ENCODE results near the gene ETV6.

The ETV6 gene

DNA sequence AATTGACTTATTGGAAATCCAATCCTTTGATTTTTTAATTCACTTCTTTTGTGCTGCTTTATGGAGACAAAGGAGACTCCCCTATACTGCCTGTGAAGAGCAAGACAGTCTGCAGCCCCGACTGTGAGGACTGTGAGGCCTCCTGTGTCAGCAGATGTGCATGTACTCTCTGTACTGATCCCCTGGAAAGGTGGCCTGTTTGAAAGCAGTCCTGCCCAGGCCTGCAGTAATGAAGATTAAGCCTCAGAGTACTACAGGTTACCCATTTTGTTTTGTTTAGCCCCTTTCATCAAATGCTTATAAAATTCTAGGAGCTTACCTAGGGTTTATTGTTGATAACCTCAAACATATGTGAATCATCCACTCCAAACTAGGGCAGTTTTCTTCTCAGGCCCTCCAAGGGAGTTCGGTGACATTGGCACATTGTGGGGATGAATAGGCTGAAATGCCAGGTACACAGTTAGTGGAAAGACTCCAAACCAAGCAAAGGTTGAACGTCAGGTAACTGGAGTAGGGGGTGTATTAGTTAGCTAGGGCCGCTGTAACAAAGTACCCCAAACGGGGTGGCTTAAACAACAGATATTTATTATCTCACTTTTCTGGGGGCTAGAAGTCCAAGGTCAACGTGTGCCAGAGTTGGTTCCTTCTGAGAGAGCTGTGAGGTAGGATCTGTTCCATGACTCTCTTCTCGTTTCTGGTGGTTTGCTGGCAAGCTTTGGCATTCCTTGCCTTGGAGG is 212.6 kb downstream of the ETV6 start:
- Mint-ChIP-seq H3K4me3 (no peak overlapping the region), H3K27ac (peak overlapping the region in 1 of 2 donors; percentile 75), H3K4me1 (peaks cover 20% of the 10 kb centered on the region), H3K9me3 (peaks cover 15 to 18% of the 10 kb centered on the region in 2 donors), H3K27me3 (no peaks in the 10 kb centered on the region)
- ATAC-seq (no peak), DNase-seq (no peak)

DNA sequence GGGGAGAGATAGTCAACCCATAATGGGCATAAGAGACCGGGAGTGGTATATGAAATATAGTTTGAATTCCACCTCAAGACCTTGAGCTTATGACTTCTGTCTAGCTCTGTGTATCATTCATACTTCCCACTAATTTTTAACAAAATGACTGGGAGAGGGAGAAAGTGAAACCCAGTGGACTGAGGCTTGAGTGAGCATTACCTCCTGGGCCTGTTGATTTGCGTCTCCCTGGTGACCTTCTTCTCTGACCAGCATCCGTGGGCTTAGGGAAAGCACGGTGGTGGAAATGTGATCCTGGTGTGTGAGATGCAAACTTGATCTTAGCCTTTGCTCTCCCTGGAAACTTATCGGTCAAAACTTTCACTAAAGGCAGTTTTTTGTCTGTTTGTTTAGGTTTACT is 213.3 kb downstream of the ETV6 start:
- Mint-ChIP-seq H3K4me1 (peaks cover 20% of the 10 kb centered on the region), H3K27me3 (no peaks in the 10 kb centered on the region), H3K9me3 (peaks cover 15 to 19% of the 10 kb centered on the region in 2 donors), H3K4me3 (no peak overlapping the region), H3K27ac (no peak overlapping the region)
- DNase-seq (no peak), ATAC-seq (peak; percentile 31)

DNA sequence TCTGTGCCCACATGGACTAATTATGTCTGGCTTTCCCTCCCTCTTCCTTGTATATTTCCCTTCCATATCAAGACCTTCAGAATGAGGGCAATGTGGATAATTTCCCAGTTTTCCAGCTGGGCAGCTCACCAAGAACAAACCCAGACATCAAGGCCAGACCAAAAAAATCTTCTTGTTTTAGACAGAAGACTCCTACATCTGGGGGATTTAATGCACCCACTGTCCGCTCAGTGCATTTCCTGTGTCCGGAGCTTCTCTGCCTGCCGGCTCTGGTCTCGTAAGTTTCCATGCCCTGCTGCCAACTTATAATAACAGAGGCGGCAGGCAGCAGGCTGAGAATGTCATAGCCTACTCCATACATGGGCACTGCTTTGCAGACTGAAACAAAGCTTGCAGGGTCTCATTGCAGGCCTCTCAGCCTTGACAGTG is 214.0 kb downstream of the ETV6 start:
- ATAC-seq (no peak), DNase-seq (no peak)
- Mint-ChIP-seq H3K4me3 (no peak overlapping the region), H3K4me1 (peaks cover 20% of the 10 kb centered on the region), H3K9me3 (peaks cover 15 to 19% of the 10 kb centered on the region in 2 donors), H3K27me3 (no peaks in the 10 kb centered on the region), H3K27ac (peak overlapping the region in 1 of 2 donors; percentile 91)

DNA sequence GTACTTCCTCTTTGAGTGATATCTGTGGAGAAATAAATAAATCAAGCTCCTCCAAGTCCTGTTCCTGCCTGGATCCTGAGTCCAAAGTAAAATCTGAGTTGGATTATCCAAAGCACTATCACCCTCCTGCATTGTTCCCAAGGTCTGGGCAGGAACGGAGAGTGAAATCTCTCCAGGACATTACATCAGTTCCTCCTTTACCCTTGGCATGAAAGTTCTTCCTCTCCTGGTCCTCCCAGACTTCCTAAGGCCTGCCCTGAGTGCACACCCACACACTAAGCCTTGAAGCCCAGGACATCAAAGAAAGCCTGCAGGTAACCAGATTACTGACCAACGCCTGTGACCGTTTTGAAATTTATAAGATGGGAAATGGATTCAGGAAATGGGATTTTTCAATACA is 214.5 kb downstream of the ETV6 start:
- Mint-ChIP-seq H3K4me3 (no peak overlapping the region), H3K27me3 (no peaks in the 10 kb centered on the region), H3K27ac (no peak overlapping the region), H3K4me1 (peaks cover 20% of the 10 kb centered on the region), H3K9me3 (peaks cover 15 to 19% of the 10 kb centered on the region in 2 donors)
- ATAC-seq (no peak), DNase-seq (no peak)

DNA sequence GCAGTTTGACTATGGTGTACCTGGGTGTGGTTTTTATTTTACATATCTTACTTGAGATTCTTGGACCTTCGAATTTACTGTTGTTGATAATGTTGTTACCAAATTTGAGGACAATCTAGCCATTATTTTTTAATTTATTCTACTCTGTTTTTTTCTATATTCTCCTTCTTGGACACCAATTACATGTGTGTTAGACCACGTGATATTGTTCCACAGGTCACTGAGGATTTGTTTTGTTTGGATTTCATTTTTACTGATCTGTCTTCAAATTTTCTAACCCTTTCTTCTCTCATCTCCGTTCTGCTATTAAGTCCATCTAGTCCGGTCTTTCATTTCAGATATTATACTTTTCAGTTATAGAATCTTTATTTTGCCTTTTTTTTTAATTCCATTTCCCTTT is 216.3 kb downstream of the ETV6 start:
- ATAC-seq (no peak), DNase-seq (no peak)
- Mint-ChIP-seq H3K27ac (no peak overlapping the region), H3K9me3 (peaks cover 15 to 19% of the 10 kb centered on the region in 2 donors), H3K4me3 (no peak overlapping the region), H3K27me3 (no peaks in the 10 kb centered on the region), H3K4me1 (peaks cover 11% of the 10 kb centered on the region)

DNA sequence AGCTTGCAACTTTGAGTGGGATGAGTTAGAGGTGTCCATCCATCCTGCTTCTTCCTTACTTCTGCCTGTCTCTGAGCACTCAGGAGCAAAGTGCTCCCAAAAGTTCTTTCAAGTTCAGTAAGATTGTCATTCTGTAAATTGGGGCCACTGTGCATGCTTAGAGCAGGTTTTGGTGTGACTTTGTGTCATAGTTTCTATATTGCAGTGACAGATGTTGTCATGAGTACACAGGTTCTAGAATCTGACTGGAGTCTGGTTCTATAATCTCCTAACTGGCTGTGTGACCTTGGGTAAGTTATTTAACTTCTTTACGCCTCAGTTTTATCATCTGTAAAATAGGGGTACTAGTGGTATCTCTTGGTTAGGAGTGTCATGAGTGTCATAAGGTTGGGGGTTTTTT is 218.6 kb downstream of the ETV6 start:
- Mint-ChIP-seq H3K9me3 (peaks cover 15 to 19% of the 10 kb centered on the region in 2 donors), H3K4me3 (no peak overlapping the region), H3K4me1 (peaks cover 5% of the 10 kb centered on the region), H3K27me3 (no peaks in the 10 kb centered on the region), H3K27ac (peak overlapping the region in 1 of 2 donors; percentile 78)
- DNase-seq (no peak), ATAC-seq (peak; percentile 77)

DNA sequence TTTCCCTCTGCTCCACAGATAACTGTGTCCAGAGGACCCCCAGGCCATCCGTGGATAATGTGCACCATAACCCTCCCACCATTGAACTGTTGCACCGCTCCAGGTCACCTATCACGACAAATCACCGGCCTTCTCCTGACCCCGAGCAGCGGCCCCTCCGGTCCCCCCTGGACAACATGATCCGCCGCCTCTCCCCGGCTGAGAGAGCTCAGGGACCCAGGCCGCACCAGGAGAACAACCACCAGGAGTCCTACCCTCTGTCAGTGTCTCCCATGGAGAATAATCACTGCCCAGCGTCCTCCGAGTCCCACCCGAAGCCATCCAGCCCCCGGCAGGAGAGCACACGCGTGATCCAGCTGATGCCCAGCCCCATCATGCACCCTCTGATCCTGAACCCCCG is 219.9 kb downstream of the ETV6 start:
- ATAC-seq, result no peak
- Mint-ChIP-seq H3K4me1 (peaks cover 11% of the 10 kb centered on the region), H3K27ac (no peak overlapping the region), H3K9me3 (peaks cover 15 to 19% of the 10 kb centered on the region in 2 donors), H3K27me3 (no peaks in the 10 kb centered on the region), H3K4me3 (no peak overlapping the region)
- no peak for DNase-seq

DNA sequence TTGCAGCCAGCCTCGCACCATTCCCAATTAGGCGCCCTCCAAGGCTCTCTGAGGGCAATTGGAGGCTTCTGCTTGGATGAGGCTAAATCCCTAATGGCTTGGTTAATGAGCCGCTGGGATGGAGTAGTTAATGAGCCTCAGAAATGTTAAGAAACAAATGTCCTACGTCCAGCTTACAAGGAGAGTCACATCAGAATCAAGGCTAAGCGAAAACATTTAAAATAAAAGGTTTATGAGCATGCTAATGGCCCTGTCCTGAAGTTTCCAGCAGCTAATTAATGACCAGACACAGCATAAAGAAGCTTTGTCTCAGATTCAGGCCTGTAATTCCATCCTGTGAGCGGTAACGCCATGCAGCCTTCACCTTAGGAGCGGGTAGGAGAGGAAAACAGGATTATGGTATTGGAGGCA is 220.6 kb downstream of the ETV6 start:
- peaks cover 15 to 19% of the 10 kb centered on the region in 2 donors for H3K9me3 Mint-ChIP-seq
- no peak overlapping the region for H3K4me3 Mint-ChIP-seq
- no peak overlapping the region for H3K27ac Mint-ChIP-seq
- no peaks in the 10 kb centered on the region for H3K27me3 Mint-ChIP-seq
- no peak for DNase-seq
- no peak for ATAC-seq
- peaks cover 14% of the 10 kb centered on the region for H3K4me1 Mint-ChIP-seq

DNA sequence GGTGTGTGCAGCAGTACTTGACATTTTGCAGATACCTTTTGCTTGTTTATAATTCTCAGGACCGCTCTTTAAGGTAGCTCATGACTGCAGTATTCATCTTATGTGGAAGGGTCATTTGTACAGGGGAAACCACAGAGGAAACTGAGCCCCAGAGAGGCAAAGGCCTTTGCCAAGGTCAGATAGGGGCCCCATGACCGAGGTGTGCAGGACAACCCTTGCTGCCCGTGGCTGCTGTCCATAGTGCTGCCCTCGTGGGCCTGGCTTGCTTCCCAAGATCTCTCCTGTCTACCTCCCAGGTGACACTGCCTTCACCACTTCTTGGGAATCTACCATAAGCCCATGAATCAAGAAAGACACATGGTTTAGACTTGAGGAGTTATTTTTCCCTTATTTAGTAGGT is 222.6 kb downstream of the ETV6 start:
- no peak for ATAC-seq
- Mint-ChIP-seq H3K27ac (no peak overlapping the region), H3K4me1 (peaks cover 34% of the 10 kb centered on the region), H3K27me3 (no peaks in the 10 kb centered on the region), H3K4me3 (no peak overlapping the region), H3K9me3 (peaks cover 0 to under 1% of the 10 kb centered on the region in 2 donors)
- no peak for DNase-seq

DNA sequence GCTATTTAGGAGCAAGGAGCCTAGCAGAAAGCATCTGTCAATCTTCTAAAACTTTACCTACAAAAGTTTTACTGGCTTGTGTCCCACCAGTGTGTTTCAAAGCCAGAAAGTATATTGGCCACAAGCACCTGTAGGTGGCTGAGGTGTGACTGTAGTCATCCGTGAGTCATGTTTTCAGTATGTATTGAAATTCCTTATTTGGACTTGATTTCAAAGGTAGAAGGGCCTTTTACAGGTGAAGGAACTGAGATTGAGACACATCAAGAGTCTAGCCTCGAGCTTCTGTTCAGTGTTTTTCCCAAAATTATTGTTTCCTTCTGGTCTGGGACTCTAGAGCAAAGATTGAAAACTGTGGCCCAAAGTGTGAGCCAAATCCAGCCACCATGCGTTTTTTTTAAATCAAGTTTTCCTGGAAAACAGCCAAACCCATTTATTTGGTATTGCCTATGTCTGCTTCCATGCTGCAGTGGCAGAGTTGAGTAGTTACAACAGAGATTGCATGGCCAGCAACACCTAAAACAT is 226.0 kb downstream of the ETV6 start:
- H3K4me3 Mint-ChIP-seq, result peak overlapping the region; percentile 4 to 61
- no peak overlapping the region for H3K27ac Mint-ChIP-seq
- DNase-seq, result peak; percentile 20 to 52
- peaks cover 46% of the 10 kb centered on the region for H3K4me1 Mint-ChIP-seq
- no peaks in the 10 kb centered on the region for H3K9me3 Mint-ChIP-seq
- no peaks in the 10 kb centered on the region for H3K27me3 Mint-ChIP-seq
- peak; percentile 99 for ATAC-seq

DNA sequence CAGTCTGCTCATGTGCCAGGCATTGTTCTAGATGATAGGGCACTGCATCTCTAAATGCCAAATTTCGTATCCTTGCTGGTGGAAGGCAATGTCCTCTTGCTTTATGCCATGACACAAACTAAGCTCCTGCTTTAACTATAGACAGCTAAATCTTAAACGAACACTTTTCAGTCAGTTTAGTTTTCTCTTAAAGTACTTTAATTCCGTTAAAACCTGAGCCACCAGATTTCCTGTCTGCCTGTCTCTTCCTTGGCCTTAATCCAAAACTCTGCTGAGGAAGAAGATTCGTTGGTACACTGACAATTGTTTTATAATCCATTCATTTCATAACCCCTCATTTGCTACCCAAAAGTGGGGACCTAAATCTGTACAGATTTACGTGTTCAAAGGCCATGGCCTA is 226.8 kb downstream of the ETV6 start:
- Mint-ChIP-seq H3K4me1 (peaks cover 46% of the 10 kb centered on the region), H3K27me3 (no peaks in the 10 kb centered on the region), H3K4me3 (peak overlapping the region in 1 of 2 donors; percentile 29), H3K9me3 (no peaks in the 10 kb centered on the region), H3K27ac (no peak overlapping the region)
- DNase-seq, result no peak
- ATAC-seq, result no peak

DNA sequence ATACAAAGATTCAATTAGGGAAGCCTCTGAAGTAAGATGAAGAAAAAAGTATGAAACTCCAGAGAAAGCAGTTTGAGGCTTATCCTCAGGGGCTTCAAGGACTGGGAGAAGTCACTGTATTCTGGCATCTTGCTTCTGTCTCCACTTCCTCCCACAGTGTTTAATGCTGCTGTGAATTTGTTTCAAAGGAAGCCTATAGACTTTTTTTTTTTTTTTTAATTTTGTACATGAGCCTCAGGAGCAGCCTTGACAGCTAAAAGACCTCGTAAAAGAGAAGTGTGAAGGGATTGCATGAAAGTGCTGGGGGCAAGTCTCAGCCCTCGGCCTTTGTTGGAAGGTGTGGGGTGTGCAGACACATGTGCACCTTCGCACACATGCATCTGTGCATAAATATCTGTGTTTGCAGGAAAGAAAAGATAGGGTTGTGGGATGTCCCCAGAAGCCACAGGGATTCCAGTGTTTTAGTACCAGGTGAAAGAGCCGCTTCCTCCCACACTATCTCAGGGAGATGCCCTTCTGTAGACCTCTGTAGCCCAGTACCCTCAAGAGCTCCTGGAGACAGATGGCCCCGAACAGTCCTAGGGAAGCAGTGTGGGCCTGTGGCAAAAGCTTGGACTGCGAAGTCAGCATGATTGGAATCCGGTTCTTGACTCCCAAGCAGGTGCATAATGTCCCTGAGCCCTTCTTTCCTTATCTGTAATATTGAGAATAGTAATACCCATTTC is 227.8 kb downstream of the ETV6 start:
- DNase-seq (no peak), ATAC-seq (no peak)
- Mint-ChIP-seq H3K9me3 (no peaks in the 10 kb centered on the region), H3K27ac (no peak overlapping the region), H3K4me3 (no peak overlapping the region), H3K4me1 (peaks cover 46% of the 10 kb centered on the region), H3K27me3 (no peaks in the 10 kb centered on the region)

DNA sequence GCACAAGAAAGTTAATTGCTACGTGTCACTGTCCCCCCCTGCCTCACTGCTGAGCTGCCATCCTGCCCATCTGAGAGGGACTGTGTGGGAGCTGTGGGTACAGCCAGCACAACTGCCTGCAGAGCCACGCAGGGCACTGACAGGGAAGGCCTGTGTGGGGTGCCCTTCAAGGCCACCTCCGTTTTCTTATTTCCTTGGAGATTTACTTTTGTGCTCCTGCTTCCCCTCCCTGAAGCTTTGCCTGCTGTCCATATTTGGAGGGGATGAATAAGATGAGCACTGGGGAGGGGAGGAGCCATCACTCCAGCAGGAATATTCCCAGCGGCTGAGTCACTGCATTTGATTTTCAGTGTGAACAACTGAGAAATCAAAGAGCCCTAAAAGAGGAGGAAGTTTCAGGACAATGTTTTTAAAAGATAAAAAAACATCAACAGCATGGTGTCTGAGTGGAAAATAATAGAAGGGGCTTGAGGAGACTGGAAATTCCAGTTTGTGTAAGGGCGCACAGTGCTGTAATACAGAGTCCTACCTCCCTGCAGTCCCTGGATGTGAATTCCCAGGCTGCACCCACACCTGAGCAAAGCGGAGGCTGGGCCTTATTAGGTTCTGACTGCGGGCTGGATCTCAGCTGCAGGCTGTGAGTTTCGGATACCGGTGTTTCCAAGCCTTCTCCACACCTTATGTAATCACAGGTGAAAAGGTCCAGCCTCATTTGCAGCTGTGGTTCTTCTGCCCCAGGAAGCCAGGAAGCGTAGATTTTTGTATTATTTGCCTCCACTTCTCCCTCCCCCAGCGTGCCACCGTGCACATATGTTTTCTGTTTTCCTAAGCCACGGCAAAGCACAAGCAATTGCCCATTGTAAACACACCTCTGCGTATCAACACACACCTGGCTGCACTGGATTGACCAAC is 228.7 kb downstream of the ETV6 start:
- DNase-seq (no peak), ATAC-seq (no peak)
- H3K27me3 Mint-ChIP-seq, result no peaks in the 10 kb centered on the region
- H3K9me3 Mint-ChIP-seq, result no peaks in the 10 kb centered on the region
- no peak overlapping the region for H3K27ac Mint-ChIP-seq
- H3K4me1 Mint-ChIP-seq, result peaks cover 44% of the 10 kb centered on the region
- H3K4me3 Mint-ChIP-seq, result no peak overlapping the region

DNA sequence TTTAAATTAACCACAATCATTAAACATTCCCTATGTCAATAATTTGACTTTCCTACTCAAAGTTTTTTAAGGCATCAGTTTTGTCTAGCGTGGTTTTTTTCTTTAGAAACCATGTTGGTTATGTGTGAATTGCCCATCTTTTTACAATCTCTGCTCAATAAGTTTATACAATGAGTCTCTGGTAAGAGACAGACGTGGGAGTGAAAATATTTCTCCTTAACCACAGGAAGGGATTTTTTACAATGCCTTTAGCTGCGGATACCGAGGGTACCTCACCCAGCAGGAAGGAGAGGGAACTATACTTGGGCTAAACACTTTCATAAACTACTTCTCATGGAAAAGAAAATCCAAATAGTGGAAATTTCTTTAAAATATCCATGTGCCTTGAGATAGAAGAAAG is 229.8 kb downstream of the ETV6 start:
- ATAC-seq (no peak), DNase-seq (no peak)
- Mint-ChIP-seq H3K27me3 (no peaks in the 10 kb centered on the region), H3K4me3 (no peak overlapping the region), H3K9me3 (no peaks in the 10 kb centered on the region), H3K4me1 (peaks cover 35% of the 10 kb centered on the region), H3K27ac (no peak overlapping the region)

DNA sequence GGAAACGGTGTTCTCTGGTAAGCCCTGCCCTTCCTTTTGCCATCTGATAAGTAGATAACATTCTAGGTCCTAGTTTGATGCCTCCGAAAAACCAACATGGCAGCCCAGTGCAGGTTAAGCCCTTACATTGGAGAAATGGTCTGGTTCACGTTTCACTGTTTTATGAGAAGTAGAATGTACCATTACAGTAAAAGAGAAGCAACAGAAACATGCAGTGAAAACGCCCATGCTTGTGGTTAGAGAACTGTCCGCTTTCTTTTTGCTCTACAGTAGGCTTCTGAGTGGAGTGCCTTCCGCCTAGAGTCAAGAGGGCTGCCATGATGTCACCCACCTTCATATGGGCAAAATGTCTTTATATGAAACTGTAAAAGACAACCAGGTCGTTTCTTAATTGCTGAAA is 230.9 kb downstream of the ETV6 start:
- H3K27me3 Mint-ChIP-seq, result no peaks in the 10 kb centered on the region
- ATAC-seq, result no peak

More for the DNA sequence above, 230.9 kb downstream of the ETV6 start:
- DNase-seq, result no peak
- Mint-ChIP-seq H3K4me1 (peaks cover 29% of the 10 kb centered on the region), H3K9me3 (no peaks in the 10 kb centered on the region), H3K27ac (no peak overlapping the region), H3K4me3 (no peak overlapping the region)

Measured in stimulated activated naive CD8-positive, alpha-beta T cell treated with anti-CD3 and anti-CD28 coated beads, Interleukin-15, amount 100 ng/mL, for 72 hours (primary cell).